Parathyroid adenoma (tissue), 2 donors: ENCODE measurements around the gene RNASE7.

ENCODE experiments used
- H2AFZ ChIP-seq: fragments of 300-600 bp; sonication (generic); one replicate; pipeline ENCODE4 v1.7.0; 2017; ENCODE audit warnings: antibody characterized with exemption, mild to moderate bottlenecking
- H3K27ac ChIP-seq: fragments of 300-600 bp; sonication (generic); one replicate; pipeline ENCODE4 v1.7.0; 2017
- H3K27me3 ChIP-seq: fragments of 300-600 bp; sonication (generic); one replicate; pipeline ENCODE4 v1.7.0; 2017; ENCODE audit warnings: low read length; ENCODE audit not compliant: control insufficient read depth, insufficient read depth
- H3K36me3 ChIP-seq: fragments of 300-600 bp; sonication (generic); one replicate; pipeline ENCODE4 v1.7.0; 2017; ENCODE audit warnings: low read length; ENCODE audit not compliant: control insufficient read depth, insufficient read depth
- H3K4me1 ChIP-seq: fragments of 300-600 bp; sonication (generic); one replicate; pipeline ENCODE4 v1.7.0; 2017; ENCODE audit warnings: control low read depth
- H3K4me2 ChIP-seq: fragments of 300-600 bp; sonication (generic); one replicate; pipeline ENCODE4 v1.7.0; 2017; ENCODE audit warnings: low read length
- H3K4me3 ChIP-seq: fragments of 300-600 bp; sonication (generic); one replicate; pipeline ENCODE4 v1.7.0; 2017; ENCODE audit warnings: low read depth, low read length
- H3K79me2 ChIP-seq: fragments of 300-600 bp; sonication (generic); one replicate; pipeline ENCODE4 v1.7.0; 2017; ENCODE audit warnings: control low read depth
- H3K9ac ChIP-seq: fragments of 300-600 bp; sonication (generic); one replicate; pipeline ENCODE4 v1.7.0; 2017; ENCODE audit warnings: mild to moderate bottlenecking
- H3K9me3 ChIP-seq: fragments of 300-600 bp; sonication (generic); one replicate; pipeline ENCODE4 v1.7.0; 2017; ENCODE audit warnings: low read length; ENCODE audit not compliant: control insufficient read depth
- CTCF ChIP-seq: fragments of 300-600 bp; sonication (generic); IDR thresholded peaks from one replicate; pipeline ENCODE4 v1.7.0; 2017; ENCODE audit warnings: antibody characterized with exemption, mild to moderate bottlenecking
- donor health status: primary hyperparathyroidism.

RNASE7 gene

GRCh38 chr14:21086908-21087293 is 44.7 kb downstream of the RNASE7 start:
- no peak overlapping the region for H3K4me2 ChIP-seq
- no peaks in the 10 kb centered on the region for H3K27me3 ChIP-seq
- H3K4me1 ChIP-seq: peaks cover 6% of the 10 kb centered on the region
- peaks cover 2% of the 10 kb centered on the region for H3K79me2 ChIP-seq
- peak overlapping the region; percentile 19 for H2AFZ ChIP-seq
- H3K4me3 ChIP-seq: no peak overlapping the region
- no peak for TF ChIP-seq CTCF
- no peak overlapping the region for H3K9ac ChIP-seq
- no peaks in the 10 kb centered on the region for H3K36me3 ChIP-seq
- no peaks in the 10 kb centered on the region for H3K9me3 ChIP-seq
- H3K27ac ChIP-seq: peak overlapping the region; percentile 78

- H3K36me3 ChIP-seq: no peaks in the 10 kb centered on the region
- H3K27ac ChIP-seq: peak overlapping the region; percentile 78
- H3K27me3 ChIP-seq: no peaks in the 10 kb centered on the region
- no peak overlapping the region for H3K4me3 ChIP-seq
- H3K79me2 ChIP-seq: peaks cover 2% of the 10 kb centered on the region
- no peak for TF ChIP-seq CTCF
- H3K9me3 ChIP-seq: no peaks in the 10 kb centered on the region
- peaks cover 6% of the 10 kb centered on the region for H3K4me1 ChIP-seq
- H3K4me2 ChIP-seq: no peak overlapping the region
- H3K9ac ChIP-seq: no peak overlapping the region
- peak overlapping the region; percentile 19 for H2AFZ ChIP-seq
These were observed 45.3 kb downstream of the RNASE7 start for GRCh38 chr14:21087294-21088091.

GRCh38 chr14:21088687-21089086 is 46.5 kb downstream of the RNASE7 start:
- Histone ChIP-seq H2AFZ (no peak overlapping the region), H3K4me1 (peaks cover 18% of the 10 kb centered on the region), H3K27me3 (no peaks in the 10 kb centered on the region), H3K4me3 (no peak overlapping the region), H3K79me2 (peaks cover 10% of the 10 kb centered on the region), H3K4me2 (no peak overlapping the region), H3K27ac (no peak overlapping the region), H3K9ac (no peak overlapping the region), H3K9me3 (no peaks in the 10 kb centered on the region), H3K36me3 (no peaks in the 10 kb centered on the region)
- TF ChIP-seq CTCF: no peak

- no peak for TF ChIP-seq CTCF
- Histone ChIP-seq H3K4me2 (no peak overlapping the region), H3K27ac (no peak overlapping the region), H3K4me1 (peaks cover 24% of the 10 kb centered on the region), H3K79me2 (peaks cover 10% of the 10 kb centered on the region), H3K9ac (no peak overlapping the region), H3K27me3 (no peaks in the 10 kb centered on the region), H3K4me3 (no peak overlapping the region), H3K36me3 (no peaks in the 10 kb centered on the region), H3K9me3 (no peaks in the 10 kb centered on the region), H2AFZ (no peak overlapping the region)
These were observed 47.1 kb downstream of the RNASE7 start for GRCh38 chr14:21089271-21089670.

DNA sequence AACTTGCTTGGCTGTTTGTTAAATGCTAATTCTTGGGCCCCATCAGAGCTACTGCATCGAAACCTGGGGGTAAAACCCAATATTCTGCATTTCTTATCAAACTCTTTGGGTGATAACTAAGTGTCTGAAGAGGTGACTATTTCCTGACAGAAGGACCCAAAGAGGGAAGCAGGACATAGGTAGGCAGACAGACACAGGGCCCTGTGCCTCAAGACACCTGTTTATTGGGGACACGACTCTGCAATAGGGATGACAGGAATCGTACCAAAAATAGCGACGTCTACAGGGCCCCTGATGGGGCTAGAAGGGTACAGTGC is 47.7 kb downstream of the RNASE7 start:
- Histone ChIP-seq H3K4me2 (no peak overlapping the region), H3K27me3 (no peaks in the 10 kb centered on the region), H2AFZ (no peak overlapping the region), H3K4me1 (peaks cover 26% of the 10 kb centered on the region), H3K9me3 (no peaks in the 10 kb centered on the region), H3K9ac (no peak overlapping the region), H3K4me3 (no peak overlapping the region), H3K27ac (no peak overlapping the region), H3K36me3 (no peaks in the 10 kb centered on the region), H3K79me2 (peaks cover 10% of the 10 kb centered on the region)
- TF ChIP-seq CTCF: no peak
